Ishikawa (cell line): ENCODE measurements around the gene AVL9.

ENCODE experiments used
- CEBPB ChIP-seq: IDR thresholded peaks from 2 replicates; pipeline ENCODE4 v1.6.1; 2012
- CREB1 ChIP-seq: IDR thresholded peaks from 2 replicates; pipeline ENCODE4 v1.6.1; 2012; ENCODE audit warnings: low read depth
- EGR1 ChIP-seq: IDR thresholded peaks from 2 replicates; pipeline ENCODE4 v1.6.1; 2012
- EP300 ChIP-seq: IDR thresholded peaks from 2 replicates; pipeline ENCODE4 v1.6.1; 2012; ENCODE audit warnings: borderline replicate concordance
- FOXM1 ChIP-seq: IDR thresholded peaks from 2 replicates; pipeline ENCODE4 v1.6.1; 2012; ENCODE audit warnings: low read depth, borderline replicate concordance
- MAX ChIP-seq: IDR thresholded peaks from 2 replicates; pipeline ENCODE4 v1.6.1; 2012
- NFIC ChIP-seq: IDR thresholded peaks from 2 replicates; pipeline ENCODE4 v1.6.1; 2012
- RAD21 ChIP-seq: IDR thresholded peaks from 2 replicates; pipeline ENCODE4 v1.6.1; 2012; ENCODE audit warnings: low read depth
- REST ChIP-seq: IDR thresholded peaks from 2 replicates; pipeline ENCODE4 v1.6.1; 2012; ENCODE audit warnings: low read depth, mild to moderate bottlenecking
- TAF1 ChIP-seq: IDR thresholded peaks from 2 replicates; pipeline ENCODE4 v1.6.1; 2012; ENCODE audit warnings: low read depth, mild to moderate bottlenecking
- TCF12 ChIP-seq: IDR thresholded peaks from 2 replicates; pipeline ENCODE4 v1.6.1; 2012; ENCODE audit warnings: low read depth
- TEAD4 ChIP-seq: IDR thresholded peaks from 2 replicates; pipeline ENCODE4 v1.6.1; 2012
- USF1 ChIP-seq: IDR thresholded peaks from 2 replicates; pipeline ENCODE4 v1.6.1; 2012
- YY1 ChIP-seq: IDR thresholded peaks from 2 replicates; pipeline ENCODE4 v1.6.1; 2012; ENCODE audit warnings: low read depth
- ZBTB7A ChIP-seq: IDR thresholded peaks from 2 replicates; pipeline ENCODE4 v1.6.1; 2012; ENCODE audit warnings: low read depth

Gene AVL9

GRCh38 chr7:32537760-32538159 is 42.5 kb downstream of the AVL9 start:
- TF ChIP-seq EGR1, result no peak
- no peak for TF ChIP-seq CEBPB
- TF ChIP-seq ZBTB7A, result no peak
- no peak for TF ChIP-seq TEAD4
- TF ChIP-seq MAX, result no peak
- TF ChIP-seq NFIC, result no peak
- no peak for TF ChIP-seq REST

- no peak for TF ChIP-seq USF1
- TF ChIP-seq REST, result no peak
- no peak for TF ChIP-seq EGR1
- no peak for TF ChIP-seq TCF12
These were observed 44.1 kb downstream of the AVL9 start for GRCh38 chr7:32539366-32539765.

- TF ChIP-seq MAX, result no peak
- no peak for TF ChIP-seq CEBPB
- no peak for TF ChIP-seq FOXM1
- TF ChIP-seq EP300, result no peak
- TF ChIP-seq REST, result no peak
- no peak for TF ChIP-seq NFIC
- TF ChIP-seq TAF1, result no peak
- no peak for TF ChIP-seq TCF12
- no peak for TF ChIP-seq YY1
- no peak for TF ChIP-seq ZBTB7A
- TF ChIP-seq RAD21, result no peak
- no peak for TF ChIP-seq CREB1
- TF ChIP-seq EGR1, result no peak
- no peak for TF ChIP-seq TEAD4
- no peak for TF ChIP-seq USF1
These were observed 44.7 kb downstream of the AVL9 start for GRCh38 chr7:32539919-32540531.

GRCh38 chr7:32542595-32542994 is 47.3 kb downstream of the AVL9 start:
- TF ChIP-seq FOXM1, result no peak
- no peak for TF ChIP-seq NFIC
- TF ChIP-seq TEAD4, result no peak
- no peak for TF ChIP-seq EGR1
- TF ChIP-seq YY1, result no peak
- TF ChIP-seq USF1, result no peak
- TF ChIP-seq TCF12, result no peak
- no peak for TF ChIP-seq MAX

GRCh38 chr7:32559480-32559879 is 64.2 kb downstream of the AVL9 start:
- TF ChIP-seq TCF12 (no peak), RAD21 (no peak)
